GM18867 (cell line): ENCODE results near the gene TRMT11.
"Not testable (repeated sequence)": the region's sequence is repeated elsewhere in the genome, so short reads cannot be mapped to it uniquely, and the experiment has no call there.

Experiments
- ATAC-seq: cut with Tn5 transposase; IDR thresholded peaks from one replicate; pipeline ENCODE4 v1.9.1; 2021; ENCODE audit warnings: mild to moderate bottlenecking, moderate library complexity; ENCODE audit not compliant: unreplicated experiment

TRMT11 gene

DNA sequence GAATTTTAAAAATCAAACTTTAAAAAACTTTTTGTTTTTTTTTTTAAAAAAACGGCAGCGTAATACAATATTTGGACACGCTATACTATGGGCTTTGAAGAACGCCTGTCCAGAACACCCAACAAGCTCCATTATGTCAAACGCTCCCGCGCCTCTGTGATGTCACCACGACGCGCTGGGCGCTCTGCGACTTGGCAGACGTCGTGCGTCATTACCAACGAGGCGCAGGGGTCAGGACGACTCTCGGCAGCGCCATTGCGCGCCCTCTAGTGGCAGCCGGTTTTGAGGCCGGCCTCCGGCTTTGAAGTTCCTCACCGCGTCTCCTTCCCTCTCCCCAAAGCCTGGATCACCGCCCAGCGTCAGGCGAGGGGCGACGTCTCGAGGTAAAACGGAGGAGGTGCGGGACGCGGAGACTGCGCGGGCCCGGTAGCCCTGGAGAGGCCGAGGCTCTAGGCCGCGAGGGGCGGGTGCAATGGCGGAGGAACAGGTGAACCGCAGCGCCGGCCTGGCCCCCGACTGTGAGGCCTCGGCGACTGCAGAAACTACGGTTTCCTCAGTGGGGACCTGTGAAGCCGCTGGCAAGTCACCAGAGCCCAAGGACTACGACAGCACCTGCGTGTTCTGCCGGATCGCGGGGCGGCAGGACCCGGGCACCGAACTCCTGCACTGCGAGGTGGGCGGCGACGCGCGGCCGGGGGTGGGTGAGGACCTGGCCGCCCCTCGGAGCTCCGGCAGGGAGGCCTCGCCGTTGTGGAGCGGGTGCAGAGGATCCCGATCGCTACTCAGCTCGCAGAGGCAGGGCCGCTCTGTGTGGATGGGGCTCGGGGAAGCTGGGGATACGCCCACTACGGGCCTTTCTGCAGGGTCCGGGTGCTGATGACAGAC is 29.6 kb upstream of the TRMT11 start, which contains the start of gene HINT3:
HINT3 (plus strand) TSS at position 265 of the 885 bp plus-strand sequence; CDS start at position 473, 208 bp downstream.
- peak; percentile 94 for ATAC-seq

- no peak for ATAC-seq
Observed at GRCh38 chr6:125957391-125957693, 29.0 kb upstream of the TRMT11 start.

GRCh38 chr6:125957845-125958244 is 28.5 kb upstream of the TRMT11 start:
- no peak for ATAC-seq

DNA sequence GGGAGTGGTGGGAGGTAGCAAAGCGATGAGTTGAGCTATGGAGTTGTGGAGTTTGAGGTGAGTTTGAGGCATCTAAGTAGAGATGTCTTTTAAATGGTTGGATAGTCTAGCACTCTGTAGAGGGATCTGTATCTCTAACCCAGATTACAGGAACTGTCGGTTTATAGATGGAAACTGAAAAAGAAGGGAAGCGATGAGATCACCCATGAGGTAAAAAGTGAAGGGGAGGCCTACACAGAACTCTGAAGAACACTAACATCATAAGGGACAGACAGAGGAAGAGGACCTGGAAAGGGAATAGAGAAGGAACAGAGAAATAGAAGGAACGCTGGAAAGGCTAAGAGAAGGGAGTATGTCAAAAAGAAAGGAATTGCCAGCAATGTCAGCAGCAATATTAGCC is 27.3 kb upstream of the TRMT11 start:
- ATAC-seq = no peak

GRCh38 chr6:125961117-125961516 is 25.2 kb upstream of the TRMT11 start:
- ATAC-seq = no peak

- ATAC-seq = no peak
Observed at GRCh38 chr6:125962900-125963497, 23.3 kb upstream of the TRMT11 start.

GRCh38 chr6:125963817-125964216 is 22.5 kb upstream of the TRMT11 start:
- ATAC-seq = no peak

DNA sequence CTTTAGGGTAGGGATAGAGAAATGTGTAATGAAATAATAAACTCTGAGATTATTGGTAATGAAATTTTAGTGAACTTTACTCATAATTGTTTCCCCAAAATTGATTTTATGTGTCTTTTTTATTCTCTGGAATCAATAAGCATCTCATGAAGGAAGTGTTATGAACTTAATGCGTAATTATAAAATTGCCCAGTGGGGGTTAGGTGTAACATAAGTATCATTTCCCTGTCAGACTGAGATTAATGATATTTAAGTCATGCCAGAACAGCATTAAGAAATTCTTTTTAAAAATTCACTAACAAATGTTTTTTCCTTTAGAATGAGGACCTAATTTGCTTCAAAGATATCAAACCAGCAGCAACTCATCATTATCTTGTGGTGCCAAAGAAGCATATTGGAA is 19.8 kb upstream of the TRMT11 start:
- no peak for ATAC-seq

- ATAC-seq = peak; percentile 73
Observed at GRCh38 chr6:125968493-125968892, 17.8 kb upstream of the TRMT11 start.

DNA sequence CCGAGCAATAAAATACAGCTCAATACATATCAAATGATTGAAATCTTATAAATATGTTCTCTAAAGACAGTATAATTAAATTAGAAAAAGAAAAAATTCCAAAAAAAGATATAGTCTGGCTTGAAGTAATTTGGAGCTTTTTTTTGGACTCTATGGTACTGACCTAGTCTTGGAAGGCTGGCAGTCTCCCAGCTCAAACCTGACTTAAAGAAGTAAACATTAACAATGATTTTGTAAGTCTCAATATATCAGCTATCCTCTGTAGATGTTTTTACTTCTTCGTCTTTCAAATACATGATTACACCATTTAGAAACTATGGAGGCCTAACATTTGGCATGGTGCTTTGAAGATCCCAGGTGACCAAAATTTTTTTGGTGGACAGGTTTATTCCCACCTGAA is 15.6 kb upstream of the TRMT11 start:
- no peak for ATAC-seq

DNA sequence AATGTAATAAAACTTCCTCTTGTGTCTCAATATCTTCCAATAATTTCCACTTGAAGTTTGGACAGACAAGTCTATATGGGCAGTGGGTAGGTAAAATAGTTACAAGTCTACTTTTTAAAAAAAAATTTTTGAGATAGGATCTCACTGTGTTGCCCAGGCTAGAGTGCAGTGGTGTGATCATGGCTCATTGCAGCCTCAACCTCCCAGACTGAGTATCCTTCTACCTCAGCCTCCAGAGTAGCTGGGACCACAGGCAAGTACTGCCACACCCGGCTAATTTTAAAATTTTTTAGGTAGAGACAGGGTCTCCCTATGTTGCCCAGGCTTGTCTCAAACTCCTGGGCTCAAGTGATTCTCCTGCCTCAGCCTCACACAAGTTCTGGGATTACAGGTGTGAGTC is 13.9 kb upstream of the TRMT11 start:
- ATAC-seq = not testable (repeated sequence)

GRCh38 chr6:125974214-125974866 is 12.0 kb upstream of the TRMT11 start:
- ATAC-seq = peak; percentile 87

DNA sequence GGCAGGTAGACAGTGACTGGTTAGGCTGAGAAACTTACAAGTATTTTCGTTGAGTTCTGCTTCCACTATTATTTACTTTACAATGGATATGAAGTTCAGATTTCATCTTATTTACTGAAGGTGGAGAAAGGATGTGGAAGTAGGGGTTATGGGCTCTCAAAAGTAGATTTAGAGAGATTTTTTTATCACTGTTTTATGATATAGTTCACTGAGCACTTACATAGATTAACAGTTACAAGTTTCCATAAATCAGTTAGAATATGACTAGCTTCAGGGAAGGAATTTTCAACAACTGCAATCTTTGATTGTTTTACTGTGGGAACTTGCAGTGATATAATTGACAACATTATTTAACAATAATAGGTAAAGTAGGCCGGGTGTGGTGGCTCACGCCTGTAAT is 7.2 kb upstream of the TRMT11 start:
- no peak for ATAC-seq

DNA sequence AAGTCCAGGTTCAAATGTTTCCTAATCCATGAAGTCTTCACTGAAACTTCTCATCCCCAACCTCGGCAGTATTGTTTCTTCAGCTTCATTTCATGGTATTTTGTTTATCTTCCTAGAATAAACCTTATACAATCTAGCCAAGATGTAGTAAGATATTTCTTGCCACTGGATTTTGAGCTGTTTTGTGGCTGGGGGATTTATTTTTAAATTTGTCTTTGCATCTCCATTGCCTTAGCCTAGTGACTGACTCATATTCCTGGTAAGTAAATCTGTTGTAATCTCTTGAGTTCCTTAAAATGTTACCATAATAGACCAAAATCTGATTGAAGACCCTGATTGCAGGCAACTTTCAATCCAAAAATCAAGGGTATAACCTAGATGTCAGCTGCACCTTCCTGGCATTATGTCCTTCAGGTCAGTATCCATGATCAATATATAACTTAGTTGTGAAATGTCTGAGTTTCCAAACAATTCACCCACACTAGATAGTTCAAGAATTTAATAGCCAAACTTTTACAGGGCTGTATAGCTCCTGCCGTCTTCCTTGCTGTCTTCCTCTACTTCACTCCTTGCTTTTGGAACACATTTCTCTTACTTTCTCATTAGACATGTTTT is 4.7 kb upstream of the TRMT11 start:
- ATAC-seq = no peak

- no peak for ATAC-seq
Observed at GRCh38 chr6:125983246-125983945, 2.9 kb upstream of the TRMT11 start.

- ATAC-seq = no peak
Observed at GRCh38 chr6:125984311-125984710, 2.0 kb upstream of the TRMT11 start.

DNA sequence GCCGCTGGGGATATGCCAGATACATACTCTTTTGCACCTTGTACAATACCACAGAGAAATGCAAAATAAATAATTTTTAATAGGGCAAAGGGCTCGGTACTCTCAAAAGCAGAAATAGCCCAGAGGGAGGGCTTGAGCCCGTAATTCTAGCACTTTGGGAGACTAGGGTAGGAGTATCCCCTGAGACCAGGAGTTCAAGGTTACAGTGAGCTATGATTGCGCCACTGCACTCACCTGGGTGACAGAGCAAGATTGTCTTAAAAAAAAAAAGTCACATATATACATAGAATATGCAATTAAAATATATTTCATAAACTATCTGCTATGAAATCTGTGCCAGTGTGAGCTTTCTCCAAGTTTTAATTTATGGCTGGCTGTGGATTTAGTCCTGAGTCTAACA is 818 bp upstream of the TRMT11 start:
- no peak for ATAC-seq

DNA sequence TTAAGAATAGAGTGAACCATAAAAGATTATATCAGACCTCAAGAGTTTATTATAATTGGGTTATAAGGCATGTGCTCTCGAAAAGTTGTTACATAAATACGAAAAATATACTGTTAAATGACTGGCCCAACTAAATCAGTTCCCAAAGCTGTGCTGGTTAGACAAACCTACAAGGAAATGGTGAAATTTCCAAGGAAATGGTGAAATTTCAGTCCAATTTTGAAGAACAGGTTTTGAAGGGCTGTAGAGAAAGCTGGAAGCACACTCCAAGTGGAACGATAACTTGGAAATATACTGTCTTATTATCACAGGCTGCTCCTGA is 400 bp upstream of the TRMT11 start:
- no peak for ATAC-seq

DNA sequence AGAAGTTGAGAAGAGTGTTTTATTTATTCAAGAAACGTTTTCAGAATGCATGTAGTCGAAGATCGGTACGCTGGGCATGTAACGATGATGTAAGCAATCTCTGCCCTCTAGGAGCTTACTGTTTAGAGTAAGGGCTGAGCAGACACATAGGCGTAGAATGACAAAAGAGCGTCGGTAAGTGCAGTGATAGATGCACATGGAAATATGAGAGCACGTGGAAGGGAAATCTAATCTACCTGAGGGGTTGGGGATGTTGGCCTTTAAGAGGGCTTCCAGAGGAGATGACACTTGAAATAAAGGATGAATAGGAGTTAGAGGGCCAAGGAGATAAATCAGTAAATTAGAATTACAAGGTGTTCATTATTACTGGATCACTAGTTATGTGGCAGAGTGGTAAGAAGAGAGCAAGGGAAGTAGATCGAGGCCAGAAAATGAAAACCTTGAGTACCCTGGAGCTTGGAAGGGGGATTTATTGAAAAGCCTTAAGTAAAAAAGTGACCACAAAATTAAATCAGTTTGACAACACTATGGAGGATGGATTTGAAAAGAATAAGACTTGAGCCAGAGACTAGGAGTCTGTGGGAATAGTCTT is 782 bp downstream of the TRMT11 start:
- ATAC-seq = peak; percentile 45

DNA sequence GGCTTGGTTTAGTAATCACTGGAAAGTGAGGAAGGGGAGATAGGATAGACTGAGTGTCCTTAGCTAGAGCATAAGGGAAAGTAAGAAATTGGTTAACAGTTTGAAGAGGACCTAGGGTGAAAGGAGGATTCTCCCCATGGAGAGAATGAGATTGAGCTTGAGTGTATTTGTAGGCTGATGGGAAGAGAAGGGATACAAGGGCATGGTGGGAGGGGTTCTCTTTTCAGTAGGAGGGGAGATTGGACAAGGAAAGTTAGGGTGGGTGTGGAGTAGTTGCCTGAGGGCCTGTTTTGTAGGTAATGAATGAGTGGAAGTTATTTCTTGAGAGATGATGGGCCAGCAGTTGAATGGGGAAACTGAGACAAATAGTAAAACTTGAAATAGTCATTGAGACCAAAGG is 1.9 kb downstream of the TRMT11 start:
- no peak for ATAC-seq

GRCh38 chr6:125989631-125990030 is 3.3 kb downstream of the TRMT11 start:
- ATAC-seq = no peak
